Prostate gland (tissue), 2 donors: ENCODE data around the gene RBFOX2.

ENCODE experiments used
- CTCF ChIP-seq, 4 experiments: fragments of 200-600 bp in 2 of 4; fragments of 450-650 bp in 2 of 4; sonication (generic) in 2 of 4; IDR thresholded peaks; 1 replicate in 3 of 4; 2 replicates in 1 of 4; pipeline ENCODE4 v1.5.1; 2016 to 2019; ENCODE audit warnings: antibody characterized with exemption in 4 of 4, mild to moderate bottlenecking in 2 of 4, moderate library complexity in 2 of 4
- POLR2A ChIP-seq: fragments of 450-650 bp; IDR thresholded peaks from one replicate; pipeline ENCODE4 v1.6.1; 2016; ENCODE audit warnings: antibody characterized with exemption, mild to moderate bottlenecking
- POLR2AphosphoS5 ChIP-seq: sonication (generic); formaldehyde crosslinking; IDR thresholded peaks from one replicate; pipeline ENCODE4 v1.6.1; 2017; ENCODE audit warnings: antibody characterized with exemption

DNA sequence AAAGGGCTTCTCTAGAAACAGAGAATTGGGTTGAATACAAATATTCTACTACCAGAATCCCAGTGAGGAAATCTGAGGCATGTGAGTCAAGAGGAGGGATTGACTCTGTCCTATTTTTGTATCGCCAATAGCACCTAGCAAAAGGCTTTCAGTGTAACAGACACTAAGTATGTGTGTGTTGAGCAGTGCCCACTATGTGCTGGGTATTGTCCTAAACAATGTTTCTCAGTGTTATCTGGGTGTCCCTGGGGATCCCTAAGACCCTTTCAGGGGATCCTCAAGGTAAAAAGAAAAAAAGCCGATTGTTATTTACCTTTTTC lies 21.0 kb upstream of the RBFOX2 start:
- no peak for TF ChIP-seq CTCF (IDR thresholded peaks at IDR 0.05)
- no peak for TF ChIP-seq POLR2AphosphoS5
- no peak for TF ChIP-seq POLR2A
